Neural crest cell (in vitro differentiated cells): ENCODE data around the gene FBH1. TPM values are rescaled to one million over a fixed set of nuclear protein-coding genes. Genes with fewer than 3 reads are reported as not detected.
"Not testable (repeated sequence)": the region's sequence is repeated elsewhere in the genome, so short reads cannot be mapped to it uniquely, and the experiment has no call there.

Experiments
- DNase-seq: peaks from one replicate; pipeline ENCODE4 v3.0.0; 2021; ENCODE audit warnings: low read depth, mixed read lengths, low spot score
- H3K27ac Mint-ChIP-seq: one replicate; pipeline ENCODE4 v1.8.0; 2021; ENCODE audit warnings: mild to moderate bottlenecking, mixed read lengths; ENCODE audit not compliant: unreplicated experiment
- H3K27me3 Mint-ChIP-seq: 2 replicates; pipeline ENCODE4 v1.8.0; 2021; ENCODE audit warnings: low read depth, mild to moderate bottlenecking, mixed read lengths
- H3K36me3 Mint-ChIP-seq: 2 replicates; pipeline ENCODE4 v1.8.0; 2021; ENCODE audit warnings: low read depth, mild to moderate bottlenecking, mixed read lengths
- H3K4me1 Mint-ChIP-seq: 2 replicates; pipeline ENCODE4 v1.8.0; 2021; ENCODE audit warnings: mixed read lengths
- H3K4me3 Mint-ChIP-seq: one replicate; pipeline ENCODE4 v1.8.0; 2021; ENCODE audit warnings: mild to moderate bottlenecking, mixed read lengths
- H3K9me3 Mint-ChIP-seq: 2 replicates; pipeline ENCODE4 v1.8.0; 2021; ENCODE audit warnings: mixed read lengths
- CTCF ChIP-seq: fragments of 200-600 bp; sonication (generic); conservative IDR thresholded peaks from 2 replicates; pipeline ENCODE4 v1.5.0; 2021; ENCODE audit warnings: antibody characterized with exemption, mild to moderate bottlenecking
- total RNA-seq: library from RNA; stranded (reverse); gene quantifications from 2 replicates; pipeline ENCODE4 v1.2.1, GENCODE V29; 2021

FBH1 gene
- total RNA-seq, 1 donor from 2014 or later: 73.7 TPM

DNA sequence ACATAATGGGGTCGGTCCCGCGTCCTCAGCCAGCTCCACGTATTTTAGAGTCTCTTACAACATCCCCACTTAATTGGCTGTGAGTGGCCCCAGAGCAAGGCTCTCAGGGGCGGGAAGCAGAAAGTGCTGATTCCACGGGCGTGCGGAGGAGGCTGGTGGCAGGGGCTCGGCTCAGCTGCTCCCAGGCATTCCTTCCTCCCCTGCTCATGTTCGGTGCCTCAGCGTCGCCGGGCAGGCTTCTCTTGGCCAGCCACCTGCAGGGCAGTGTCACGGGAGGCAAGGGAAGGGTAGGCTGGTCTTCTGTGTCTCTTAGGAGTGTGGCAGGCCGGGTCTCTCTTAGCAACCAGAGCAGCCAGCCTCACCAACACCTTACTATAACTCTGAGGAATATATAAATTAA, 53.5 kb downstream of the FBH1 start:
- H3K36me3 Mint-ChIP-seq: peaks cover 3% of the 10 kb centered on the region
- TF ChIP-seq CTCF: no peak
- no peaks in the 10 kb centered on the region for H3K9me3 Mint-ChIP-seq
- no peak for DNase-seq
- H3K4me3 Mint-ChIP-seq: no peak overlapping the region
- no peak overlapping the region for H3K27ac Mint-ChIP-seq
- H3K27me3 Mint-ChIP-seq: no peaks in the 10 kb centered on the region
- no peaks in the 10 kb centered on the region for H3K4me1 Mint-ChIP-seq

- no peak for DNase-seq
- no peaks in the 10 kb centered on the region for H3K9me3 Mint-ChIP-seq
- H3K4me3 Mint-ChIP-seq: no peak overlapping the region
- peaks cover 8% of the 10 kb centered on the region for H3K27me3 Mint-ChIP-seq
- peaks cover 5% of the 10 kb centered on the region for H3K4me1 Mint-ChIP-seq
- H3K36me3 Mint-ChIP-seq: no peaks in the 10 kb centered on the region
- H3K27ac Mint-ChIP-seq: no peak overlapping the region
- no peak for TF ChIP-seq CTCF
Observed at GRCh38 chr10:5944389-5945189, 54.5 kb downstream of the FBH1 start.

DNA sequence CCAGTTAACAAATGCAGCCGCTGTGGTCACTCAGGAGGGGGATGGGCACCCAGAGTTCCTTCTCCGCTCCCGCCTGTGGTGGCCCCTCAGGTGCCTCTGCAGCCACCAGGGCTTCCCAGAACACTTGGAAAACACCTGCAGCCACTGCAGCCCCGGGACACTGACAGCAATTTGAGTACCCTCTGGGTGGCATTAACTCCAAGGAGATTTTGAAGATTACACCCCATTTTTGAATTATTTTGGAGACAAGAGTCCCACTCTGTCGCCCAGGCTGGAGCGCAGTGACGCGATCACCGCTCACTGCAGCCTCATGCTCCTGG, 55.1 kb downstream of the FBH1 start:
- Mint-ChIP-seq H3K4me1 (peaks cover 5% of the 10 kb centered on the region), H3K36me3 (no peaks in the 10 kb centered on the region), H3K27ac (no peak overlapping the region), H3K9me3 (no peaks in the 10 kb centered on the region), H3K27me3 (peaks cover 8% of the 10 kb centered on the region), H3K4me3 (no peak overlapping the region)
- no peak for TF ChIP-seq CTCF
- DNase-seq: no peak

GRCh38 chr10:5945561-5946418, 55.7 kb downstream of the FBH1 start:
- Mint-ChIP-seq H3K4me3 (no peak overlapping the region), H3K9me3 (no peaks in the 10 kb centered on the region), H3K4me1 (peaks cover 5% of the 10 kb centered on the region), H3K36me3 (no peaks in the 10 kb centered on the region), H3K27me3 (peaks cover 8% of the 10 kb centered on the region), H3K27ac (no peak overlapping the region)
- no peak for TF ChIP-seq CTCF
- no peak for DNase-seq

DNA sequence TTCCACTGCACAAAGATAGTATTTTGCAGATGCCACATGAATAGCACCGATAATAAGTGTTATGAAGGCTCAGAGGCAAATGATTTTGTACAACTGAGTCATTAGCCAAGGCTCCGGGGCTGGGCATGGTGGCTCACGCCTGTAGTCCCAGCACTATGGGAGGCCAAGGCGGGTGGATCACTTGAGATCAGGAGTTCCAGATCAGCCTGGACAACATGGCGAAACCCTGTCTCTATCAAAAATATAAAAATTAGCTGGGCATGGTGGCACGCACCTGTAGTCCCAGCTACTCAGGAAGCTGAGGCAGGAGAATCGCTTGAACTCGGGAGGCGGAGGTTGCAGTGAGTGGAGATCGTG, 56.4 kb downstream of the FBH1 start:
- not testable (repeated sequence) for H3K4me1 Mint-ChIP-seq, H3K36me3 Mint-ChIP-seq, H3K4me3 Mint-ChIP-seq, H3K27ac Mint-ChIP-seq, DNase-seq, H3K27me3 Mint-ChIP-seq, H3K9me3 Mint-ChIP-seq

- DNase-seq: no peak
- Mint-ChIP-seq H3K36me3 (no peaks in the 10 kb centered on the region), H3K27me3 (peaks cover 8% of the 10 kb centered on the region), H3K9me3 (no peaks in the 10 kb centered on the region), H3K4me1 (peaks cover 5% of the 10 kb centered on the region), H3K27ac (no peak overlapping the region), H3K4me3 (no peak overlapping the region)
- TF ChIP-seq CTCF: no peak
Observed at GRCh38 chr10:5946786-5947185, 56.7 kb downstream of the FBH1 start.
